ENCODE results near the gene SPNS3.

Gene SPNS3

DNA sequence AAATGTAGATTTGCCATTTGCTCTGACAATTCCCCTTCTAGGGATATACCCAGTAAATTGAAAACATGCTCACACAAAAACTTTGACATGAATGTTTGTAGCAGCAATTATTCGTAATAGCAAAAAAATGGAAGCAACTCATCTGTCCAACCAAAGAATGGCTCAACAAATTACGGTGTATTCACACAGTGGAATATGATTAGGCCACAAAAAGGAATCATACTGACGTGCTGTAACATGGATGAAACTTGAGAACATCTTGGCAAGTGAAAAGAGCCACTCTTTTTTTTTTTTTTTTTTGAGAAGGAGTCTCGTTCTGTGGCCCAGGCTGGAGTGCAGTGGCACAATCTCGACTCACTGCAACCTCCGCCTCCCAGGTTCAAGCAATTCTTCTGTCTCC lies 24.1 kb upstream of the SPNS3 start:
- in situ Hi-C loops (cut with HindIII; ENCODE audit: low pct_unique_long_range_greater_than_20kb, low sequenced_read_pairs): no loop called here
- no peak for DNase-seq (ENCODE audit: low read depth in 1 of 2, low spot score in 1 of 2)
- TF ChIP-seq JUND (IDR thresholded peaks at IDR 0.05; ENCODE audit: low read depth): no peak

DNA sequence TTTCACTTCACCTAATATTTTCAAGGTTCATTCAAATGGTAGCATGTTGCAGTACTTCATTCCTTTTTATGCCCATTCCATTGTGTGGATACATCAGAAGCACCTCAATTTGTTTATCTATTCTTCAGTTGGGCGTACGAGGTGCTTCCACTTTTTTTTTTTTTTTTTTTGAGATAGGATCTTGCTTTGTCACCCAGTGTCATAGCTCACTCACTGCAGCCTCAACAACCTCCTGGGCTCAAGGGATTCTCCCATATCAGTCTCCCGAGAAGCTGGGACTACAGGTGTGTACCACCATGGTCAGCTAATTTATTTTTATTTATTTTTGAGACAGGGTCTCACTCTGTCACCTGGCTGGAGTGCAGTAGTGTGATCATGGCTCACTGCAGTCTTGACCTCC lies 22.5 kb upstream of the SPNS3 start:
- no peak for DNase-seq (ENCODE audit: low read depth in 1 of 2, low spot score in 1 of 2)
- TF ChIP-seq JUND (IDR thresholded peaks at IDR 0.05; ENCODE audit: low read depth): no peak
- in situ Hi-C loops (cut with HindIII; ENCODE audit: low pct_unique_long_range_greater_than_20kb, low sequenced_read_pairs): no loop called here

DNA sequence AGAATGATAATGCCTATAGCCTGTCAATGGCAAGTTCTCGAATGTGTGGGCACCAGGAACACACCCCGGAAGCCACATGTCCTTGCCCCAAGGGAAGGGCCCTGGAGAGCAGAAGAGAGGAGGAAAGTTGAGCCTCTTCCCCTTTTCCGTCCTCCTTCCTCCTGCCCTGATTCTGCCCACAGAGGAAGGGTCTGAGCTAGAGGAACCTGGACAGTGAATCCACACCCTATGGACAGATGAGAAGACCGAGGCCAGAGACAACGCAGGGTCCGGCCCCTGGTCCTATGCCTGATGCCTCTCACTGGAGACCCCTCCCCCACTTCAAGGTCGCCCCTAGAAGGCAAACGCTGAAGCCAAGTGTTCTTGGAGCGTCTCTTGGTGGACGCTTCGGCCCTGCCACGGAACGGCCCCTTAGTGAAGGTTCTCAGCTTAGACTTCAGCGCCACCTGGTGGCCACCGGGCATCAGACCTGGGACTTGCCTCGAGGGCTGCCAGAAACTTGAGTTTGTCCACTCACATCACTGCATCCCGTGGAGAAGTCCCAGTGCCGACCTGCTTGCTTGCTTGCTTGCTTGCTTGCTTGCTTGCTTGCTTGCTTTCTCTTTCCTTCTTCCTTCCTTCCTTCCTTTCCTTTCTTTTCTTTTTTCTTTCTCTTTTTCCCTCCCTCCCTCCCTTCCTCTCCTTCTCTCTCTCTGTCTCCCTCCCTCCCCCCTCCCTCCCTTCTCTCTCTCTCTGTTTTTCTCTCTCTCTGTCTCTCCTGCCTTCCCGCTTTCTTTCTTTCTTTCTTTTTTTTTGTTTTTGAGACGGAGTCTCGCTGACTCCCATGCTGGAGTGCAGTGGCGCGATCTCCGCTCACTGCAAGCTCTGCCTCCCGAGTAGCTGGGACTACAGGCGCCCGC lies 20.6 kb upstream of the SPNS3 start:
- no peak for TF ChIP-seq JUND (IDR thresholded peaks at IDR 0.05; ENCODE audit: low read depth)
- in situ Hi-C loops (cut with HindIII; ENCODE audit: low pct_unique_long_range_greater_than_20kb, low sequenced_read_pairs): no loop called here
- peak; percentile 53 to 85 for DNase-seq (ENCODE audit: low read depth in 1 of 2, low spot score in 1 of 2)

DNA sequence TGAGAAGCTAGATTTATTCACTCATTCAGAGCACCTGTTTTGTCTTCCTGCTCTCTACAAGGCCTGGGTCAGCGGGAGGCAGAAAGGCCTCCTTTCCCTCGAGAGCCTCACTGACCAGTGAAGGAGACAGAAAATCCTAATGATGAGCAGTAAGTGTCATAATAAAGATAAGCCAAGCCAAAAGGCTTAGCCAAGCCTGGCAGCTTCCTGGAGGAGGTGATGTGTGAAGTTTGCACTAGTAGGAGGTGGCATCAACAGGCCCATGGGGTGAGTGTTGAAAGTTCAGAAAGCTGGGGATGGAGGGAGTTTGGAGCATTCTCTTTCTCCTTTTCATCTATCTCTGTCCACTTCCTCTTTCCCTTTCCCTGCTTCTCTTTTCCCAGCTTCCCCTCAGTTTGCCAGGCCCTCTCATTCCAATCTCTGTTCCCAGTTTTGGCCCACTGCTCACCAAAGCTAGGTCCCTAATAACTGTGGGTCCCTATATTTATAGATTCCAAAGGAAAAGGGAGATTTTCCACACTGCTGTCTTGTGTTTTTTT lies 16.5 kb upstream of the SPNS3 start:
- in situ Hi-C loops (cut with HindIII; ENCODE audit: low pct_unique_long_range_greater_than_20kb, low sequenced_read_pairs): no loop called here
- no peak for DNase-seq (ENCODE audit: low read depth in 1 of 2, low spot score in 1 of 2)
- no peak for TF ChIP-seq JUND (IDR thresholded peaks at IDR 0.05; ENCODE audit: low read depth)

DNA sequence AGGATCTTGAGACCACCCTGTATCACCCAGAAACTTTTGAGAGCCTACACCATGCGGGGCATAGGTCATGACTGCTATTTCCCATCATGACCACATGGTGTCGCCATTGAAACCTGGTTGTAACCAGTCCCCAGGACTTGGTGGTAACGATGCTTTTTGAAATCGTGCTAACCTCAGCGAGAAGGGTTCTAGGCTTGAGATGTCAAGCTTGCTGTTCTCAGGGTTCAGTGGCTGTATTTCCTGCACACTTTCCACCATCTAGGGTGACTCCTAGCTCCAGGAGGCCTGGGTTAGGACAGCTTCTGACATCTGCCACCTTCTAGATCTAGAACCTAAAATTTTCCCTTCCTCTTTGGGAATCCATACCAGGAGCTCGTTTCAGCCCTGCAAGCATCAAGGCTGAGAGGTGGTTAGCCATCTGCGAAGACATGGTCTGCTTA lies 13.0 kb upstream of the SPNS3 start:
- no peak for TF ChIP-seq JUND (IDR thresholded peaks at IDR 0.05; ENCODE audit: low read depth)
- peak; percentile 47 to 76 for DNase-seq (ENCODE audit: low read depth in 1 of 2, low spot score in 1 of 2)
- in situ Hi-C loops (cut with HindIII; ENCODE audit: low pct_unique_long_range_greater_than_20kb, low sequenced_read_pairs): no loop called here

DNA sequence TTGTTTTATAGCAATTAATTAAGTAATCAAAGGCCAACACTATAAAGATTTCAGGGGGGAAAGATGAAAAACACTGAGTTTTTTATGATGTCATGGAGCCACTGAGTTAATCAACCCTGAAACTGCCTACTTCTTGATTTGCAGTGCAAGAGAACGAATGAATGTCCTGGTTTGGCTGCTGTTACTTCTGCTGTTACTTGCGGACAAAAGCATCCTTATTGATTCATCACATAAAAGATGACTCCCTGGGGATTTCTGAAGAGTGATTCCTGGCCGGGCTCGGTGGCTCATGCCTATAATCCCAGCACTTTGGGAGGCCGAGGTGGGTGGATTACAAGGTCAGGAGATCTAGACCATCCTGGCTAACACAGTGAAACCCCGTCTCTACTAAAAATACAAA lies 10.9 kb upstream of the SPNS3 start:
- in situ Hi-C loops (cut with HindIII; ENCODE audit: low pct_unique_long_range_greater_than_20kb, low sequenced_read_pairs): no loop called here
- no peak for DNase-seq (ENCODE audit: low read depth in 1 of 2, low spot score in 1 of 2)
- TF ChIP-seq JUND (IDR thresholded peaks at IDR 0.05; ENCODE audit: low read depth): no peak

DNA sequence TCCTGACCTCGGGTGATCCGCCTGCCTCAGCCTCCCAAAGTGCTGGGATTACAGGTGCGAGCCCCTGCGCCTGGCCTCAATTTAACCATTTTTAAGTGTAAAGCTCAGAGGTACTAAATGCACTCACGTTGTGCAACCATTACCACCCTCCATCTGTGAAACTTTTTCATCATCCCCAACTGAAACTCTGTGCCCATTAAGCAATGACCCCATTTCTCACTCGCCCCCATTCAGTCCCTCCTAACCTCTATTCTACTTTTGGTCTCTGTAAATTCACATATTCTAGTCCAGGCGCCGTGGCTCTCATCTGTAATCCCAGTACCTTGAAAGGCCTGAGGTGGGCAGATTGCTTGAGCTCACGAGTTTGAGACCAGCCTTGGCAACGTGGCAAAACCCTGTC lies 8.3 kb upstream of the SPNS3 start:
- DNase-seq (ENCODE audit: low read depth in 1 of 2, low spot score in 1 of 2): no peak
- no peak for TF ChIP-seq JUND (IDR thresholded peaks at IDR 0.05; ENCODE audit: low read depth)
- in situ Hi-C loops (cut with HindIII; ENCODE audit: low pct_unique_long_range_greater_than_20kb, low sequenced_read_pairs): no loop called here

DNA sequence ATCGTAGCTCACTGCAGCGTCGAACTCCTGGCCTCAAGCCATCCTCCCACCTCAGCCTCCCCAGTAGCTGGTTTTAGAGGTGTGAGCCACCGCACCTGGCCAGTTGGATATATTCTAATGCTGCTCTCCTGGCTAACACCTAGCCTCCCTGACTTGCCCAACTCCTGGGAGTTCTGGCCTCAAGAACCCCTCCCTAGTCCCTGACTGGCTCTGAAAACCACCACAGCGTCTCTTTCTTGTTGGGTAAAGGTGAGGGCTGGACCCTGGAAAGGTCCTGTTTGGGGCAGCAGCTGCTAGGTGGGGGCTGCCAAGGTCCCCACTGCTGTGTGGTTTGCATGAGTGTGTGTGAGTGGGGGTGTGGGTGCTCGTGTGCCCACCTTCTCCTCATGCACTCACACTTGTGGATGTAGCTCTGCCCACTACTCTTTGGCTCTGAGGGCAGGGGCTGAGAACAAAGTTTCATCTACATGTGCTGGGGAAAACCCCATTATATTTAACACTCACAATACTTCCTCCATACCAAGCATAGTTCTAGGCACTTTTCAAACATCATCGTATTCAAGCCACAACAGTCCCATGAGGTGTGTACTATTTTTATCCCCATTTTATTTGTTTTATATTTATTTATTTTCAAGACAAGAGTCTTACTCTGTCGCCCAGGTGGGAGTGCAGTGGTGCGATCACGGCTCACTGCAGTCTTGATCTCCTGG lies 7.1 kb upstream of the SPNS3 start:
- no peak for DNase-seq (ENCODE audit: low read depth in 1 of 2, low spot score in 1 of 2)
- in situ Hi-C loops (cut with HindIII; ENCODE audit: low pct_unique_long_range_greater_than_20kb, low sequenced_read_pairs): no loop called here
- TF ChIP-seq JUND (IDR thresholded peaks at IDR 0.05; ENCODE audit: low read depth): no peak

DNA sequence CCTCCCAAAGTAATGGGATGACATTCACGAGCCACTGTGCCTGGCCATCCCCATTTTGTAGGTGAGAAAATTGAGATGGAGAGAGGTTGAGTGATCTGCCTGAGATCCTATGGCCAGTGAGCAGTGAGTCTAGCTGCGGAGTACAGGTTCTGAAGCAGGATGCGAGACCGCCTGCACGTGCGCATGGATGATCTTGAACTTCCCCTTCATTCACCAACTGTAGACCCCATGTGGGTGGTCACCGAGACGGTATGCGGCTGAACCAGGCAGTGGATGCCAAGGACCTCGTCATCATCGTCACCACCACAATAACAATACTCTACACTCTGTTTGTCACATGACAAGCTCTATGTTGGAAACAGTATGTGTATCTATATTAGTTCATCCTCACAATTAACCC lies 6.2 kb upstream of the SPNS3 start:
- in situ Hi-C loops (cut with HindIII; ENCODE audit: low pct_unique_long_range_greater_than_20kb, low sequenced_read_pairs): no loop called here
- no peak for DNase-seq (ENCODE audit: low read depth in 1 of 2, low spot score in 1 of 2)
- no peak for TF ChIP-seq JUND (IDR thresholded peaks at IDR 0.05; ENCODE audit: low read depth)

DNA sequence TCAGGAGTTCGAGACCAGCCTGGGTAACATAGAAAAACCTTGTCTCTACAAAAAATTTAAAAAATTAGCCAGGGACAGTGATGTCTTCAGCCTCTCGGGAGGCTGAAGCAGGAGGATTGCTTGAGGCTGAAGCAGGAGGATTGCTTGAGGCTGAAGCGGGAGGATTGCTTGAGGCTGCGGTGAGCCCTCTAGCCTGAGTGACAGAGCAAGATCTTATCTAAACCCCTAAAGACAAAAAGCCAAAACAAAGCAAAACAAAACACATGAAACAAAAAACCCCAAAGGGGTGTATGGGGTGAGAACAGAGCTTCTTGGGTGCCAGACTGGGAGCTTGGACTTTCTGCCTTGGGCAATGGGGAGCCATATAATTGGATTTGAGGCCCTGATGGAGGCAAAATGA lies 2.6 kb downstream of the SPNS3 start:
- in situ Hi-C loops (cut with HindIII; ENCODE audit: low pct_unique_long_range_greater_than_20kb, low sequenced_read_pairs): no loop called here
- TF ChIP-seq JUND (IDR thresholded peaks at IDR 0.05; ENCODE audit: low read depth): no peak
- DNase-seq (ENCODE audit: low read depth in 1 of 2, low spot score in 1 of 2): no peak

DNA sequence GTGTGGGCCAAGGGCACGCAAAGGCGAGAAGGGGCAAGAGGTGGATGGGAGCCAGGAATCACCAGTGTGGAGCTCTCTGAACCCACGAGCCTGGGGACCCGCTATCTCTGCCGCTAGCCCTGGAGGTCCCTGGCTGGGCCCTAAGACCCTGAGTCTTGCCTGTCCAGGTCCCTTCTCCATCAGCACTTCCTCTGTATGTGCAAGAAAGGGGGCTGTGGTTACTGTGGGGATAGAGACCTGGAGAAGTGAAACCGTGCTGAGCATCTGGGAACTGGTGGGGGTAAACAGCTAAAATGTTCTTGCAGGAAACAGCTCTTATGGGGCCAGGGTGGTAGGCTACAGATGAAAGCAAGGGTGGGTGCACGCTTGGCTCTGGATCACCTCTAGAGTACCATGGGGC lies 3.1 kb downstream of the SPNS3 start:
- in situ Hi-C loops (cut with HindIII; ENCODE audit: low pct_unique_long_range_greater_than_20kb, low sequenced_read_pairs): no loop called here
- DNase-seq (ENCODE audit: low read depth in 1 of 2, low spot score in 1 of 2): no peak
- no peak for TF ChIP-seq JUND (IDR thresholded peaks at IDR 0.05; ENCODE audit: low read depth)

DNA sequence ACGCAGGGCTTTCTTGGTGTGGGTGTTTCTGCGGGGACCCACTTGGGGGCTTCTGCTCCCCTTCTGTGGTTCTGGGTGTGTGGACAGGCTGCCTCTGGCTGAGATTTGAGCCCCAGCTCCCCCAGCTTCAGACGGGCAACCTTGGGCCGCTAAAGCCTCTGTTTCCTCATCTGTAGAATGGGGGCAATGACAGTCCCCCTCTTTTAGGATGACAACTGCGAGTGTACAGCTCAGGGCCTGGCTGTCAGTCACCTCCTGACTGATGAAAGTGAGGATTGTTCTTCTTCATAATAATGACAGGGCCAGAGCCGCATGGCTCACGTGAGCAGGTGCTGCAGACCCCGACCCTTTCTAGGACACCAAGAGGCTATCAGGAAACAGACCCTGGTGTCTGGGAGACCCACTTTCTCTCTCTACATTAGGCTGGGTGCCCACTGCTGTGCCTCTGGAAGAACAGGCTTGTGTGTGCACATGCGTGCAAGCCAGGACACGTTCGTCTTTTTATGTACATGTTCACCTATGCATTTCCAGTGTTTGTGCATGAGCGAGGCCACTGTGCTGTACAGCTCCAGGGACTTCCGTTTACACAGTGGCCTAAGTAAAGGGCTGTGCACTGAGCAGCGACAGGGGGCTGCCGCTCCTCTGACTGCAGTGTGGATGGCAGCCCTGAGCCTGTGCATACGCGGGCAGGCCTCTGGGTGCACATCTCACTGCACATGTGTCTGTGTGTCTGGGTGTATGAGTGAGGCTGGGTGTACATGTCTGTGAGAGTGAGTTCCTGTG lies 4.6 kb downstream of the SPNS3 start:
- no peak for TF ChIP-seq JUND (IDR thresholded peaks at IDR 0.05; ENCODE audit: low read depth)
- in situ Hi-C loops (cut with HindIII; ENCODE audit: low pct_unique_long_range_greater_than_20kb, low sequenced_read_pairs): no loop called here
- DNase-seq (ENCODE audit: low read depth in 1 of 2, low spot score in 1 of 2): no peak
